RWPE2 (cell line): Measurements from ENCODE around the gene ZNF576.

ENCODE experiments used
- ATAC-seq: fragments of 200-7000 bp; cut with Tn5 transposase; 3 replicates; pipeline ENCODE4 v1.9.1; 2021; ENCODE audit warnings: low read depth
- DNase-seq: peaks from one replicate; pipeline ENCODE4 v3.0.0-alpha.2; 2020; ENCODE audit warnings: low spot score
- H3K27ac ChIP-seq: fragments of 450-650 bp; 2 replicates; pipeline ENCODE4 v1.5.1; 2017; ENCODE audit warnings: mild to moderate bottlenecking; ENCODE audit not compliant: poor library complexity, severe bottlenecking
- H3K27me3 ChIP-seq: fragments of 250-450 bp; sonication (Bioruptor Pico); 2 replicates; pipeline ENCODE4 v1.5.1; 2021; ENCODE audit warnings: mild to moderate bottlenecking, moderate library complexity; ENCODE audit not compliant: insufficient read depth, poor library complexity, severe bottlenecking
- H3K36me3 ChIP-seq: fragments of 250-450 bp; sonication (Bioruptor Pico); 2 replicates; pipeline ENCODE4 v1.5.1; 2020; ENCODE audit warnings: low read depth, mild to moderate bottlenecking, moderate library complexity
- H3K4me1 ChIP-seq: fragments of 250-450 bp; sonication (Bioruptor Pico); 2 replicates; pipeline ENCODE4 v1.5.1; 2021; ENCODE audit warnings: mild to moderate bottlenecking, moderate library complexity; ENCODE audit not compliant: insufficient read depth, poor library complexity, severe bottlenecking
- H3K4me3 ChIP-seq: fragments of 250-450 bp; sonication (Bioruptor Pico); 2 replicates; pipeline ENCODE4 v1.5.1; 2021; ENCODE audit warnings: mild to moderate bottlenecking, moderate library complexity; ENCODE audit not compliant: severe bottlenecking
- H3K9me3 ChIP-seq: fragments of 250-450 bp; sonication (Bioruptor Pico); 2 replicates; pipeline ENCODE4 v1.5.1; 2021; ENCODE audit warnings: mild to moderate bottlenecking, moderate library complexity; ENCODE audit not compliant: severe bottlenecking
- CTCF ChIP-seq: fragments of 450-650 bp; IDR thresholded peaks from one replicate; pipeline ENCODE4 v1.5.1; 2017; ENCODE audit warnings: mild to moderate bottlenecking, moderate library complexity; ENCODE audit not compliant: poor library complexity, severe bottlenecking

The ZNF576 gene

GRCh38 chr19:43575156-43575950 lies 21.0 kb upstream of the ZNF576 start, which contains the start of the genes PINLYP and XRCC1:
PINLYP (plus strand) TSS chr19:43575801; CDS start chr19:43577192, 1,391 bp downstream.
XRCC1 (minus strand) TSS chr19:43575527; CDS start chr19:43575458, 69 bp downstream.
- TF ChIP-seq CTCF = no peak
- Histone ChIP-seq H3K4me3 (peak within 1 kb of the TSS; percentile 65), H3K27me3 (no peaks in the 10 kb centered on the region), H3K4me1 (peaks cover 9% of the 10 kb centered on the region), H3K27ac (peak within 1 kb of the TSS; percentile 45), H3K36me3 (peaks cover 16% of the 10 kb centered on the region), H3K9me3 (no peaks in the 10 kb centered on the region)
- DNase-seq (peak; percentile 98), ATAC-seq (peak; percentile 97)

- Histone ChIP-seq H3K27ac (no peak overlapping the region), H3K36me3 (peaks cover 16% of the 10 kb centered on the region), H3K4me3 (peak overlapping the region; percentile 65), H3K27me3 (no peaks in the 10 kb centered on the region), H3K9me3 (no peaks in the 10 kb centered on the region), H3K4me1 (peaks cover 9% of the 10 kb centered on the region)
- DNase-seq (no peak), ATAC-seq (no peak)
- no peak for TF ChIP-seq CTCF
Observed at GRCh38 chr19:43575955-43576878, 20.2 kb upstream of the ZNF576 start.

GRCh38 chr19:43578787-43579186 lies 17.6 kb upstream of the ZNF576 start:
- Histone ChIP-seq H3K4me1 (peaks cover 9% of the 10 kb centered on the region), H3K27ac (no peak overlapping the region), H3K36me3 (peaks cover 4% of the 10 kb centered on the region), H3K9me3 (no peaks in the 10 kb centered on the region), H3K27me3 (no peaks in the 10 kb centered on the region), H3K4me3 (no peak overlapping the region)
- no peak for DNase-seq
- no peak for ATAC-seq
- no peak for TF ChIP-seq CTCF

- H3K4me3 ChIP-seq = no peak overlapping the region
- no peaks in the 10 kb centered on the region for H3K27me3 ChIP-seq
- no peak overlapping the region for H3K27ac ChIP-seq
- no peak for TF ChIP-seq CTCF
- H3K9me3 ChIP-seq = no peaks in the 10 kb centered on the region
- ATAC-seq (no peak), DNase-seq (no peak)
- no peaks in the 10 kb centered on the region for H3K36me3 ChIP-seq
- peaks cover 1% of the 10 kb centered on the region for H3K4me1 ChIP-seq
Observed at GRCh38 chr19:43581467-43581866, 14.9 kb upstream of the ZNF576 start.
